NCI-H146 treated with DMSO at 0.1 percent for 48 hours (cell line): ENCODE data around the gene NT5DC3.
"Not testable (repeated sequence)": the region's sequence is repeated elsewhere in the genome, so short reads cannot be mapped to it uniquely, and the experiment has no call there.

Source experiments
- DNase-seq: peaks from one replicate; lab custom pipeline; 2025; ENCODE audit not compliant: unreplicated experiment; lab: John Stamatoyannopoulos, UW

NT5DC3 gene

GRCh38 chr12:103810111-103810510, 30.9 kb downstream of the NT5DC3 start:
- no peak for DNase-seq

DNA sequence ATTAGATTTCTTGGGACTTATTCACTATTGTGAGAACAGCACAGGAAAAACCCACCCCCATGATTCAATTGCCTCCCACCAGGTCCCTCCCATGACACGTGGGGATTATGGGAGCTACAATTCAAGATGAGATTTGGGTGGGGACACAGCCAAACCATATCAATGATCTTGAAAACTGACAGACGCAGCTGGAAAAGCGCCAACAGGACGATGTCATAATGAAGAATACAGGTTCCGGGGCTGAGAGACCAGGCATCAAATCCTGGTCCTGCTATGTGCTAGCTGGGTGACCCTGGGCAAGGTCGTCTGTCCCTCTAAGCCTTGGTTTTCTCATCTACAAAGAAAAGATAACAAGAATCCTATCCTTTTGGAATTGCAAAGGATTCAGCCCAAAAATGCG, 31.4 kb downstream of the NT5DC3 start:
- not testable (repeated sequence) for DNase-seq

DNA sequence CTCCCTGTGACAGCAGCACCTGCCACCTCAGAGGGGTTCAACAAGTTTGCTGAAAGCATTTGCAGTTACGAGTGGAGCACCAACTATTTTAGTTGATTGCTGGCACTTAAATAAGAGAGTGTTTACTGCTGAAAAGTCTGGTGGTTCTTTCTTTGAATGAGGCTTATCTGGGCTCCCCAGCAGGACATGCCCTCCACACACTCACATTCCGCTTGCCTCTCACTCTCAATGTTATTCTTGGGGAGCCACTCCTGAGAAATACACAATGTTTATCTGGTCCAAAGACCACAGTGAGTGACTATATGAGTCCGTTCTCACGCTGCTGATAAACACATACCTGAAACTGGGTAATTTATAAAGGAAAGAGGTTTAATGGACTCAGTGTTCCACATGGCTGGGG, 31.9 kb downstream of the NT5DC3 start:
- no peak for DNase-seq

- no peak for DNase-seq
Measured at GRCh38 chr12:103808239-103808880, 32.7 kb downstream of the NT5DC3 start.

- no peak for DNase-seq
Measured at GRCh38 chr12:103807561-103808238, 33.3 kb downstream of the NT5DC3 start.

DNA sequence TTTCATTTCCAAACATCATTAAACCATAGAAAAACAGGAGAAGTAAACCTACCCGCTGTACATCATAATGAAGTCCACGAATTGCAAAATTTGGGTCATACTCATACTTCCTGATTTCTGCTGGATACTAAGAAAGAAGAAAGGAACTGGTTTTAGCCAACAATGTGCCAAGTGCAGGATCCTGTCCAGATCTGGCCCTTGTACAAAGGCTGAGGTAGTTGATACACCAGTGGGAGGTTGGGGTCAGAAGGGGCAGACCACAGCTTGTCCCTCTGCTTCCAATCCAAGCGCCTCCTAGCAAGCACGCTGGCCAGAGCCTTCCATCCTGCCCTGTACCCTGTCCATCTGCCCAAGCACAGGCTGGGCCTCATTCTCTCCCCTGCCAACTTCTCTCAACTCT, 34.2 kb downstream of the NT5DC3 start:
- no peak for DNase-seq

GRCh38 chr12:103805655-103806360, 35.2 kb downstream of the NT5DC3 start:
- DNase-seq, result no peak

GRCh38 chr12:103803847-103804246, 37.2 kb downstream of the NT5DC3 start:
- no peak for DNase-seq

DNA sequence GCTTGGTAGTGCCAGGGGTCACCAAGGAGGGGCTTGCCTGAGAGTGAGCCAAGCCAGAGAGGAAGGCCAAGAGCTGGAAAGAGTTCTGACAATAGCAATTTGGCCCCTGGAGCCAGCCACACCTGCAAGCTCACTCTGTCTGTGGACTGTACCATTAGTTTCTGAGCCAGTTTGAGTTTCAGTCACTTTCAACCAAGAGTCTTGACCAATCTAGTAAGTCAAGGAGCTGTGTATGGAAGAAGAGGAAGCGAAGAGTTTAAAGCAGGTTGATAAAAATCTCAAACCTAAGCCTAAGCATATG, 38.5 kb downstream of the NT5DC3 start:
- DNase-seq, result no peak

- DNase-seq, result no peak
Measured at GRCh38 chr12:103801709-103802585, 39.1 kb downstream of the NT5DC3 start.

DNA sequence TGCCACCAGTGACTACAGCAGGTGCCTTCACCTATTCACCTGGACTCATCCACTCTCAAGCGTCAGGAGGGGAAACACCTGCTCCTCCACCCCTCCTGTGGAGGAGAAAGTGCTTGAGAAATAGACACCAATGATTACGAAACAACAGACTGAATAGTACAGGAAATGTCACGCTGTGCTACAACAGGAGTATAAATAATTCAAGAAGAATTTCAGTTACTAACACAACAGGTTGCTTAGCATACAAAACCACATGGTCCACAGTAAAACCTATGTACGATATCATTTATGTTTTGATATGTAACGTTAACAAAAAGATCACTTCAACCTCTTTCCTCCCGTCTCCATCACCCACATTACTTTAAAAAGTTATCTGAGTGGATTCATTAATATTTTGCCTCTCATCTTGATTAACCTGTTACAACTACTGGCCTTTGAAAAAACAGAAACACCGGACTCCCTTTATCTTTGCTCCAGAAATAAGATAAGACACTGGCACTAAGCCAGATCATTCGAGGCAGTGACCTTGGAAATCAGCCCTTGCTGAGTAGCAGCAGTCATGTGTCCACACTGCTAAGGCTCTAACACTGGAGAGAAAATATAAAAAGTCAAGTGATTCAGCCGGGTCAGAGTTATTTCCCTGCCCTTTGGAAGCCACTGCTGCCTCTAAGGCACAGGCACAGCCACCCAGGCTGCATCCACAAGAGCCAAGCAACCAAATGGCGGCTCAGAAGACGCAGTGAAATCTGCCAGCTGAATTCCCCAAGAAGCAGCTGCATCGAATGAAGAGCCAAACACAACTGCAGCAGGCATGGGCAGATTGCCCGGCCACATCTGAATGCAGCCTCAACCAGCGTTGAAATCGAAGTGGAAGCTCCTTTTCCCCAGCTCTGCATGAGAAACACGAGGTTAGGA, 40.9 kb downstream of the NT5DC3 start:
- peak; percentile 99 for DNase-seq

GRCh38 chr12:103799504-103799856, 41.6 kb downstream of the NT5DC3 start:
- no peak for DNase-seq

DNA sequence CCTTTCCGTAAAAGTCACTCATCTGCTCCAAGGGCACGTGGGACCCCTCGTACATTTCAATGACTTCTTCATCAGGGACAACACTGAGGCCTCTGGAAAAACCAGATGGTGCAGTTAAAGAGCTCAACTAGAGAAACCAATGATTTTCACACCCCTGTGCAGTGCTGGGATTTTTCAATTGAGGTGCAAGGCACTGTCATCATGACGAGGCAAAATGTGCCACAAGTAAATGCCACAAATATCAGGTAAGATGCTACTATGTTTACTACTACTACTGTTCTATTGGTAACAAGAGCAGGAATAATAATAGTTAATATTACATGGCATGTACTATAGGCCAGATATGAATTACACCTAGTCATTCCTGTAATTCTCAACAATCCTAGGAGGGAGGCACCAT, 42.4 kb downstream of the NT5DC3 start:
- no peak for DNase-seq

- no peak for DNase-seq
Measured at GRCh38 chr12:103794309-103795213, 46.5 kb downstream of the NT5DC3 start.

DNA sequence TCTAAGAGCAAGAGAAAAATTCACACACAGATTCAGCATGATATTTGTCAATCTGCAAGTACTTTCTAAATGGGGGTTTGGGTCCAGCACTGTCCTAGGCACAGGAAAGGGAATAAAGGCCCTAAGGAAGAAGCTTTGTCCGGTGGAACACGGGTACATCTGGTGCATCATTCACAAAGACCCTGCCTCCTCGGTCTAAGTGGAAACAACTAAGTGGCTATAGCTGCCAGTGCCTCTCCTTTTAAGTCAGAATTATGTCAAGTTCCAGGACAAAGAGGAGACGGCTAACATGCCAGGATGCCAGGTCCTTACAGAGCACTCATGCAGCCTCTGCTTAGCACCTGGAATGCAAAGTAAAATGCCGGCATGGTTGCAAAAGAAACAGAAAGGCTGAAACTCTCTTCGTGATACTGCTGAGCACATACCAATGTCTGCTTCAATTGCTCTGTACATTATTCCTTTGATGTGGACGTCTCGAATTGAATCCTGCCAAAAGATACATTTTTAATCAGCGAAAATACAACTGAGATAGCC, 47.5 kb downstream of the NT5DC3 start:
- DNase-seq, result no peak

GRCh38 chr12:103793046-103793445, 48.0 kb downstream of the NT5DC3 start:
- DNase-seq, result no peak

DNA sequence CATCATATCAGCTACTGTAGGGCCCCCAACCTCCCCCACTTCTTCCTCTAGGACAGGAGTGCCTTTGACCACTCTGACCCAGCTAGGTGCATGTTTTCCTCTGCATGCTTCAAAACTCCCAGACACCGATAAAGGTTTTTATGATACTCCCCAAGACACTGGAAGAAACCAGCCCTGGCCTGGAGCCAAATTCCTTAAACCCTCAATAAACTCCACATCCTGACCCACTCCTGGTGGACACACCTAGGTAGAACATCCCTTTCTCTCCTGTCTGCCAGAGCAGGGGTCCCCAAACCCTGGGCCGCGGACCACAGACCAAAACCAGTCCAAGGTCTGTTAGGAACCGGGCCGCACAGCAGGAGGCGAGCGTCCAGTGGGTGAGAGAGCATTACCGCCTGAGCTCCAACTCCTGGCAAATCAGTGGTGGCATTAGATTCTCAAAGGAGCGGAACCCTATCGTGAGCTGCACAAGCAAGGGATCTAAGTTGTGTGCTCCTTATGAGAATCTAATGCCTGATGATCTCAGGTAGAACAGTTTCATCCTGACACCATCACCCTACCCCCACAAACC, 49.6 kb downstream of the NT5DC3 start:
- DNase-seq, result no peak

GRCh38 chr12:103786201-103786600, 54.8 kb downstream of the NT5DC3 start:
- DNase-seq, result no peak
